Activated CD4-positive, alpha-beta T cell treated with anti-CD3 and anti-CD28 coated beads, Interleukin-2, Interleukin-4, amounts not matched to agents 100 ng/mL and 50 ng/mL, durations not matched to agents 16 hours and 8 hours (primary cell): Measurements from ENCODE around the gene LYRM1.

Experiments used
- DNase-seq: peaks from one replicate; pipeline ENCODE4 v3.0.0-alpha.2; 2020; ENCODE audit warnings: low spot score

LYRM1 gene

GRCh38 chr16:20871941-20872815, 28.4 kb upstream of the LYRM1 start:
- no peak for DNase-seq

GRCh38 chr16:20873331-20873730, 27.2 kb upstream of the LYRM1 start:
- no peak for DNase-seq

- no peak for DNase-seq
These were observed 26.4 kb upstream of the LYRM1 start for GRCh38 chr16:20874088-20874581.

GRCh38 chr16:20875355-20875650, 25.3 kb upstream of the LYRM1 start:
- peak; percentile 13 for DNase-seq

GRCh38 chr16:20878682-20879147, 21.9 kb upstream of the LYRM1 start:
- DNase-seq, result no peak

GRCh38 chr16:20879175-20880040, 21.2 kb upstream of the LYRM1 start:
- DNase-seq, result peak; percentile 78

GRCh38 chr16:20880867-20881502, 19.6 kb upstream of the LYRM1 start:
- DNase-seq, result no peak

- no peak for DNase-seq
These were observed 19.1 kb upstream of the LYRM1 start for GRCh38 chr16:20881503-20881878.

GRCh38 chr16:20883554-20884239, 16.9 kb upstream of the LYRM1 start:
- DNase-seq, result no peak

- peak; percentile 45 for DNase-seq
These were observed 16.4 kb upstream of the LYRM1 start for GRCh38 chr16:20884240-20884556.

GRCh38 chr16:20886320-20886719, 14.3 kb upstream of the LYRM1 start:
- DNase-seq, result no peak

- DNase-seq, result no peak
These were observed 13.4 kb upstream of the LYRM1 start for GRCh38 chr16:20887207-20887606.

GRCh38 chr16:20889625-20890275, 10.8 kb upstream of the LYRM1 start:
- no peak for DNase-seq

GRCh38 chr16:20894388-20894787, 6.2 kb upstream of the LYRM1 start:
- DNase-seq, result no peak

- no peak for DNase-seq
These were observed 3.2 kb upstream of the LYRM1 start for GRCh38 chr16:20897253-20897897.

GRCh38 chr16:20897922-20898321, 2.6 kb upstream of the LYRM1 start:
- DNase-seq, result no peak

- DNase-seq, result no peak
These were observed 1.5 kb upstream of the LYRM1 start for GRCh38 chr16:20899071-20899470.

- no peak for DNase-seq
These were observed 883 bp upstream of the LYRM1 start for GRCh38 chr16:20899477-20900298.

- no peak for DNase-seq
These were observed 481 bp downstream of the LYRM1 start for GRCh38 chr16:20901068-20901435.

- peak; percentile 24 for DNase-seq
These were observed 1.0 kb downstream of the LYRM1 start for GRCh38 chr16:20901436-20902112.
